ENCODE data around the gene SBSN.
"Not testable (repeated sequence)": the region's sequence is repeated elsewhere in the genome, so short reads cannot be mapped to it uniquely, and the experiment has no call there.

Gene SBSN

GRCh38 chr19:35476149-35476548, 52.0 kb downstream of the SBSN start:
- H3K4me3 ChIP-seq (ENCODE audit: low read depth in 1 of 2, low read length in 2 of 2), result no peak overlapping the region

DNA sequence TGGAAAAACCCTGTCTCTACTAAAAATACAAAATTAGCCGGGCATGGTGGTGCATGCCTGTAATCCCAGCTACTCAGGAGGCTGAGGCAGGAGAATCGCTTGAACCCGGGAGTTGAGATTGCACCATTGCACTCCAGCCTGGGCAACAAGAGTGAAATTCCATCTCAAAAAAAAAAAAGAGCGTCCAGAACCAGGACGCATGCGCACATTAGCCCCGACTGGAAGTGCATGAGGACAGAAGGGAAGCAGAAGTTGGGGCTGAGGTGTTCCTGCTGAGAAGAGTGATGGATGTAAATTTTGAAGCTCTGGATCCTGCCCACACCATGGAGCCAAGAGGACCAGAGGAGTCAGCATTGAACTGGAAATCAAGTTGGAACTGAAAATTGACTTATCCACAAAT, 53.5 kb downstream of the SBSN start:
- not testable (repeated sequence) for H3K9me3 ChIP-seq (ENCODE audit: control insufficient read depth in 1 of 2, low read length in 2 of 2); H3K27me3 ChIP-seq (ENCODE audit: control insufficient read depth in 1 of 2, insufficient read depth in 2 of 2, low read length in 2 of 2); H3K9ac ChIP-seq (ENCODE audit: low read depth in 1 of 2, low read length in 2 of 2); H3K4me1 ChIP-seq (ENCODE audit: control insufficient read depth in 1 of 2, insufficient read depth in 2 of 2, low read length in 2 of 2); H3K36me3 ChIP-seq (ENCODE audit: control insufficient read depth in 1 of 2, insufficient read depth in 2 of 2, low read length in 2 of 2); H3K4me3 ChIP-seq (ENCODE audit: low read depth in 1 of 2, low read length in 2 of 2); H3K27ac ChIP-seq (ENCODE audit: low read depth, low read length)

More at GRCh38 chr19:35476149-35476548, 52.0 kb downstream of the SBSN start:
- H3K4me1 ChIP-seq (ENCODE audit: control insufficient read depth in 1 of 2, insufficient read depth in 2 of 2, low read length in 2 of 2), result no peaks in the 10 kb centered on the region
- no peak overlapping the region for H3K9ac ChIP-seq (ENCODE audit: low read depth in 1 of 2, low read length in 2 of 2)
- H3K27me3 ChIP-seq (ENCODE audit: control insufficient read depth in 1 of 2, insufficient read depth in 2 of 2, low read length in 2 of 2), result no peaks in the 10 kb centered on the region
- H3K27ac ChIP-seq (ENCODE audit: low read depth, low read length), result no peak overlapping the region
- no peaks in the 10 kb centered on the region for H3K36me3 ChIP-seq (ENCODE audit: control insufficient read depth in 1 of 2, insufficient read depth in 2 of 2, low read length in 2 of 2)
- H3K9me3 ChIP-seq (ENCODE audit: control insufficient read depth in 1 of 2, low read length in 2 of 2), result no peaks in the 10 kb centered on the region

GRCh38 chr19:35474104-35474503, 54.0 kb downstream of the SBSN start:
- no peaks in the 10 kb centered on the region for H3K9me3 ChIP-seq (ENCODE audit: control insufficient read depth in 1 of 2, low read length in 2 of 2)
- no peaks in the 10 kb centered on the region for H3K27me3 ChIP-seq (ENCODE audit: control insufficient read depth in 1 of 2, insufficient read depth in 2 of 2, low read length in 2 of 2)
- H3K4me3 ChIP-seq (ENCODE audit: low read depth in 1 of 2, low read length in 2 of 2), result no peak overlapping the region
- H3K27ac ChIP-seq (ENCODE audit: low read depth, low read length), result no peak overlapping the region
- no peak overlapping the region for H3K9ac ChIP-seq (ENCODE audit: low read depth in 1 of 2, low read length in 2 of 2)
- no peaks in the 10 kb centered on the region for H3K4me1 ChIP-seq (ENCODE audit: control insufficient read depth in 1 of 2, insufficient read depth in 2 of 2, low read length in 2 of 2)
- no peaks in the 10 kb centered on the region for H3K36me3 ChIP-seq (ENCODE audit: control insufficient read depth in 1 of 2, insufficient read depth in 2 of 2, low read length in 2 of 2)
